Neural cell (in vitro differentiated cells): Measurements from ENCODE around the gene CHST13.

Experiments used
- CTCF ChIP-seq: fragments of 450-650 bp; IDR thresholded peaks from 2 replicates; pipeline ENCODE4 v1.5.1; 2014; ENCODE audit warnings: antibody characterized with exemption, mild to moderate bottlenecking, moderate library complexity; ENCODE audit not compliant: poor library complexity, severe bottlenecking
- POLR2AphosphoS5 ChIP-seq: IDR thresholded peaks from 2 replicates; pipeline ENCODE4 v1.6.1; 2012

GRCh38 chr3:126545544-126545943, 21.6 kb downstream of the CHST13 start:
- TF ChIP-seq POLR2AphosphoS5 (no peak), CTCF (no peak)
